PC-9 (cell line): ENCODE data around the gene MANSC4. TPM values are rescaled to one million over a fixed set of nuclear protein-coding genes. Genes with fewer than 3 reads are reported as not detected.

Experiments
- BruUV-seq: library from RNA; stranded (reverse); fragments of 400-500 nt; replicated peaks from 2 replicates; lab custom pipeline; 2021; lab: Mats Ljungman, UMichigan
- CTCF ChIA-PET: fragments of 300-600 bp; sonication (Branson Sonifier 250); formaldehyde crosslinking; loops from one replicate; lab custom pipeline; 2022; ENCODE audit warnings: antibody characterized with exemption; lab: Charles Lee
- POLR2A ChIA-PET: fragments of 300-600 bp; sonication (Branson Sonifier 250); formaldehyde crosslinking; loops from one replicate; lab custom pipeline; 2022; ENCODE audit warnings: antibody characterized with exemption; ENCODE audit not compliant: unreplicated experiment; lab: Charles Lee
- DNase-seq, 2 experiments: peaks; one replicate each; pipeline versions ENCODE4 v3.0.0 to v3.0.0-alpha.2; 2015 to 2022; ENCODE audit warnings: mixed read lengths in 1 of 2
- H2AFZ ChIP-seq: fragments of 200-600 bp; sonication (generic); 2 replicates; pipeline ENCODE4 v1.8.1; 2017; ENCODE audit warnings: antibody characterized with exemption
- H3F3A ChIP-seq: fragments of 200-600 bp; sonication (generic); 2 replicates; pipeline ENCODE4 v1.8.1; 2017; ENCODE audit warnings: antibody characterized with exemption, mild to moderate bottlenecking, low read depth; ENCODE audit not compliant: insufficient read depth
- H3K27ac ChIP-seq: fragments of 200-600 bp; sonication (generic); 2 replicates; pipeline ENCODE4 v1.6.1; 2016; ENCODE audit warnings: mixed run types
- H3K27me3 ChIP-seq: fragments of 200-600 bp; sonication (generic); 2 replicates; pipeline ENCODE4 v1.6.1; 2016; ENCODE audit warnings: low read depth, mixed run types; ENCODE audit not compliant: insufficient read depth
- H3K36me3 ChIP-seq: fragments of 200-600 bp; sonication (generic); 2 replicates; pipeline ENCODE4 v1.6.1; 2016; ENCODE audit warnings: low read depth, mixed run types
- H3K4me1 ChIP-seq: fragments of 200-600 bp; sonication (generic); replicated peaks from 2 replicates; pipeline ENCODE4 v1.6.1; 2016; ENCODE audit warnings: mixed run types; ENCODE audit not compliant: insufficient read depth
- H3K4me2 ChIP-seq: fragments of 200-600 bp; sonication (generic); 2 replicates; pipeline ENCODE4 v1.6.1; 2017; ENCODE audit warnings: mixed run types
- H3K4me3 ChIP-seq: fragments of 200-600 bp; sonication (generic); 2 replicates; pipeline ENCODE4 v1.6.1; 2016; ENCODE audit warnings: mixed run types
- H3K79me2 ChIP-seq: fragments of 200-600 bp; sonication (generic); 2 replicates; pipeline ENCODE4 v1.6.1; 2017; ENCODE audit warnings: low read depth, mixed run types
- H3K9me2 ChIP-seq: fragments of 200-600 bp; sonication (generic); 2 replicates; pipeline ENCODE4 v1.8.1; 2017; ENCODE audit warnings: mild to moderate bottlenecking; ENCODE audit not compliant: insufficient read depth
- H3K9me3 ChIP-seq: fragments of 200-600 bp; sonication (generic); 2 replicates; pipeline ENCODE4 v1.8.1; 2016; ENCODE audit warnings: low read depth; ENCODE audit not compliant: insufficient read depth
- H4K20me1 ChIP-seq: fragments of 200-600 bp; sonication (generic); 2 replicates; pipeline ENCODE4 v1.8.1; 2017; ENCODE audit not compliant: insufficient read depth
- EZH2 ChIP-seq: fragments of 200-600 bp; sonication (generic); IDR thresholded peaks from 2 replicates; pipeline ENCODE4 v1.8.0; 2017; ENCODE audit warnings: antibody characterized with exemption, low read depth
- intact Hi-C: fragments of 100-400 bp; cut with micrococcal nuclease; formaldehyde crosslinking; loops from one replicate; pipeline ENCODE4 v1.10.0; 2022; ENCODE audit not compliant: unreplicated experiment
- total RNA-seq: library from RNA; stranded (reverse); gene quantifications from 2 replicates; pipeline ENCODE4 v1.2.3, GENCODE V29; 2021
- TF ChIP-seq, protein P1 (sequence below): fragments of 200-600 bp; sonication (generic); conservative IDR thresholded peaks from 2 replicates; pipeline ENCODE4 v1.6.1; 2017; ENCODE audit warnings: mixed run types, antibody characterized with exemption, mild to moderate bottlenecking, moderate library complexity

MANSC4 gene
- total RNA-seq, 1 experiment from 2014 or later: not detected

DNA sequence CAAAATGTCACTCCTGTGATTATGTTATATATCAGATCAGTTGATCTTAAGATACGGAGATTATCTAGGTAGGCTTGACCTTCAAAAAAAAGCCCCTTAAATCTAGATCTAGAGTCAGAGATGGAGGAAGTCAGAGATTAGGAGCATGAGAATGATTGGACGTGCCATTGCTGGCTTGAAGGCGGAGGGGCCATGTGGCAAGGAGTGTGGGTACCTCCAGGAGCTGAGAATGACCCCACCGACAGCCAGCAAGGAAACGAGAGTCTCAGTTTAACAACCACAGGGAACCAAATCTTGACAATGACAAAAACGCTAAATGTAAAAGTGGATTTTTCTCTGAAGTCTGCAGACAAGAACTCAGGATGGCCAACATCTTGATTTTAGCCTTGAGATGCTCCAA is 32.5 kb upstream of the MANSC4 start:
- intact Hi-C loops: no loop called here
- Histone ChIP-seq H3K4me1 (peaks cover 12% of the 10 kb centered on the region), H3K27me3 (no peaks in the 10 kb centered on the region), H2AFZ (no peak overlapping the region), H3K79me2 (no peaks in the 10 kb centered on the region), H3K36me3 (no peaks in the 10 kb centered on the region), H3F3A (peaks cover 4% of the 10 kb centered on the region; the same call in 1 of the 2 replicates), H3K27ac (no peak overlapping the region), H4K20me1 (no peaks in the 10 kb centered on the region), H3K9me2 (no peaks in the 10 kb centered on the region), H3K4me3 (no peak overlapping the region), H3K9me3 (peaks cover 3% of the 10 kb centered on the region; the same call in 1 of the 2 replicates), H3K4me2 (no peak overlapping the region)
- no TSS peak for BruUV-seq
- TF ChIP-seq, protein P1, sequence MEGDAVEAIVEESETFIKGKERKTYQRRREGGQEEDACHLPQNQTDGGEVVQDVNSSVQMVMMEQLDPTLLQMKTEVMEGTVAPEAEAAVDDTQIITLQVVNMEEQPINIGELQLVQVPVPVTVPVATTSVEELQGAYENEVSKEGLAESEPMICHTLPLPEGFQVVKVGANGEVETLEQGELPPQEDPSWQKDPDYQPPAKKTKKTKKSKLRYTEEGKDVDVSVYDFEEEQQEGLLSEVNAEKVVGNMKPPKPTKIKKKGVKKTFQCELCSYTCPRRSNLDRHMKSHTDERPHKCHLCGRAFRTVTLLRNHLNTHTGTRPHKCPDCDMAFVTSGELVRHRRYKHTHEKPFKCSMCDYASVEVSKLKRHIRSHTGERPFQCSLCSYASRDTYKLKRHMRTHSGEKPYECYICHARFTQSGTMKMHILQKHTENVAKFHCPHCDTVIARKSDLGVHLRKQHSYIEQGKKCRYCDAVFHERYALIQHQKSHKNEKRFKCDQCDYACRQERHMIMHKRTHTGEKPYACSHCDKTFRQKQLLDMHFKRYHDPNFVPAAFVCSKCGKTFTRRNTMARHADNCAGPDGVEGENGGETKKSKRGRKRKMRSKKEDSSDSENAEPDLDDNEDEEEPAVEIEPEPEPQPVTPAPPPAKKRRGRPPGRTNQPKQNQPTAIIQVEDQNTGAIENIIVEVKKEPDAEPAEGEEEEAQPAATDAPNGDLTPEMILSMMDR: no peak
- no peak for TF ChIP-seq EZH2
- DNase-seq: no peak
- CTCF ChIA-PET: no interaction called here
- POLR2A ChIA-PET: no interaction called here

DNA sequence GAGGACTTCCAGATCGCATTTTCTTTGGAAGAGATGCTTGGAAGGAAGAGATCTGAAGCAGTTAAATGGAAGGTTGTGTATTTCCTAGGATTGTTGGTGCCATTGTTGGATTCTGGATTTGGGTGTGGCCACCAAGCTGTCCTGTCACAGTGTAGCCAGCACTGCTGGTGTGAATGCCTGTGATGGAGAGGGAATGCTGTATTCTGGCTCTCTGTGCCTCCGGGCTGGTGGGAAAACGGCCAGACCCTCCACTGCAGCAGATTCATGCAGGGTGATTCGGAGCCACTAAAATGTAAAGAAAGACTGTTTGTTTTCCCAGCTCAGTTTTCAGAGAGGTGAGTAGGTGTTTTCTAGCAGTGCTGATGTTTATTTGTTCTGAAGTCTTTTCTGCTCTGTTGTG is 30.7 kb upstream of the MANSC4 start:
- no TSS peak for BruUV-seq
- H3K4me2 ChIP-seq: no peak overlapping the region
- no peaks in the 10 kb centered on the region for H3K9me3 ChIP-seq
- peak overlapping the region; percentile 25; the same call in 1 of the 2 replicates for H2AFZ ChIP-seq
- POLR2A ChIA-PET: interaction anchor here (0.7 kb wide), 2 partner anchors 11 to 32 kb away, joined by 3 to 9 read pairs; no protein-coding TSS in a partner anchor
- no peaks in the 10 kb centered on the region for H3K36me3 ChIP-seq
- H3F3A ChIP-seq: peaks cover 4% of the 10 kb centered on the region; the same call in 1 of the 2 replicates
- H3K4me3 ChIP-seq: no peak overlapping the region
- CTCF ChIA-PET: no interaction called here
- intact Hi-C loops: no loop called here
- H3K79me2 ChIP-seq: no peaks in the 10 kb centered on the region
- H3K27me3 ChIP-seq: no peaks in the 10 kb centered on the region
- H3K27ac ChIP-seq: no peak overlapping the region
- no peak for DNase-seq
- peaks cover 12% of the 10 kb centered on the region for H3K4me1 ChIP-seq
- TF ChIP-seq, protein P1: no peak
- no peak for TF ChIP-seq EZH2
- H4K20me1 ChIP-seq: no peaks in the 10 kb centered on the region
- H3K9me2 ChIP-seq: no peaks in the 10 kb centered on the region

DNA sequence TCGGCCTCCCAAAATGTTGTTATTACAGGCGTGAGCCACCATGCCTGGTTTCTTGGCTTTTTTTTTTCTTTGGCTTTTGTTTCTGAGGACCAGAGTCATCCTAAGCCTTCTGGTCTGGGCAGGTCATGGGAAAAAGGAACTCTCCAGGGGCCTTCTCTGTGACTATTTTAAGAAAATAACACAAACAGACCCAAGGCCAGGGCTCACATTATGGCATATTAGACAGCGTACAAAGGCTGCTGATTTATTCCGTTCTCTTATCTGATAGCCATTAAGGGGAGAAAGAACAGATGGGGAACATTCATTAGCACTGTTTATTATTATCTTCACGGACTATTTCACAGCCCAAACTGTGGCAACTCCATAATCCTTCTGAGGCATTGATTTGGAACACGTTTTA is 28.8 kb upstream of the MANSC4 start:
- no peak for DNase-seq
- Histone ChIP-seq H3F3A (no peaks in the 10 kb centered on the region), H3K27me3 (no peaks in the 10 kb centered on the region), H2AFZ (no peak overlapping the region), H3K4me3 (no peak overlapping the region), H3K9me3 (no peaks in the 10 kb centered on the region), H3K27ac (no peak overlapping the region), H3K9me2 (no peaks in the 10 kb centered on the region), H3K4me1 (no peaks in the 10 kb centered on the region), H4K20me1 (no peaks in the 10 kb centered on the region), H3K36me3 (no peaks in the 10 kb centered on the region), H3K4me2 (no peak overlapping the region), H3K79me2 (no peaks in the 10 kb centered on the region)
- ChIA-PET CTCF (no interaction called here), POLR2A (no interaction called here)
- no TSS peak for BruUV-seq
- no peak for TF ChIP-seq EZH2
- TF ChIP-seq, protein P1: no peak
- intact Hi-C loops: no loop called here
